Fibroblast of skin of right biceps (primary cell): ENCODE results near the gene TENM3.
"Not testable (repeated sequence)": the region's sequence is repeated elsewhere in the genome, so short reads cannot be mapped to it uniquely, and the experiment has no call there.

Experiments used
- DNase-seq: peaks from one replicate; pipeline ENCODE4 v3.0.0-alpha.2; 2013

The TENM3 gene

DNA sequence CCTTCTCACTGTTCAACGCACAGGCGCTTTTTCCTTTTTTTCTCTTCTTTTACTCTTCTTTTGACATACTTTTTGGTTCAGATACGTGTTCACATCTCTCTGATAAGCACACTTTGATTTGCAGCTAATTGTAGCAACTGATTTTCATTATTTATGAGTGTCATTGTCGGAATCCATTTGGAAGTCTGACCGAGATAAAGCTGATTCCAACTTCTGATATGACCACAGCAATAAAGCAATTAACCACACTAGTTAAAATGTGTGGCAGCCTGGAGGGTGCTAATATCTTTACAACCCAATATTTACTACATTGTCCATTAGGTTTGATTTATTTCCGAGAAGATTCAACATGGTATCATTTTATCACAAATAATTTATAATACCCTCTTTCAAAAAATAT is 101.8 kb downstream of the TENM3 start:
- DNase-seq: no peak

DNA sequence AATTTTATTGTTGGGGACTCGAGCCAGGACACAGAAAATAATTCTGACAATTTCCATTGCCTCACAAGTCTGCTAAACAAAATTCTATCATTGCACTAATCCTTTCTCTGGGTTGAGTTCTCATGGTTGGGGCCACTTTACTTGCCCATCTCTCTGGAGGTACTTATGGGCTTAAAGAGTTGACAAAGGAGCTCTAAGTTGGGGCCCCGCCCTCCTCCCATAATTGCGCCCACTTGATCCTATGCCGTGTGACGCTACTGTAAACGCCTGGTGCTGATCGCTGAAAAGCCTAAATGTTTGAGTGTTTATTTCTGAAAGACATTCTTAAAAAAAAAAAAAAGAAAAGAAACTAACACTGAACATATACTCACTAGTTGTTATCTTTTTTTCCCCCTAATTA is 103.0 kb downstream of the TENM3 start:
- DNase-seq: no peak

DNA sequence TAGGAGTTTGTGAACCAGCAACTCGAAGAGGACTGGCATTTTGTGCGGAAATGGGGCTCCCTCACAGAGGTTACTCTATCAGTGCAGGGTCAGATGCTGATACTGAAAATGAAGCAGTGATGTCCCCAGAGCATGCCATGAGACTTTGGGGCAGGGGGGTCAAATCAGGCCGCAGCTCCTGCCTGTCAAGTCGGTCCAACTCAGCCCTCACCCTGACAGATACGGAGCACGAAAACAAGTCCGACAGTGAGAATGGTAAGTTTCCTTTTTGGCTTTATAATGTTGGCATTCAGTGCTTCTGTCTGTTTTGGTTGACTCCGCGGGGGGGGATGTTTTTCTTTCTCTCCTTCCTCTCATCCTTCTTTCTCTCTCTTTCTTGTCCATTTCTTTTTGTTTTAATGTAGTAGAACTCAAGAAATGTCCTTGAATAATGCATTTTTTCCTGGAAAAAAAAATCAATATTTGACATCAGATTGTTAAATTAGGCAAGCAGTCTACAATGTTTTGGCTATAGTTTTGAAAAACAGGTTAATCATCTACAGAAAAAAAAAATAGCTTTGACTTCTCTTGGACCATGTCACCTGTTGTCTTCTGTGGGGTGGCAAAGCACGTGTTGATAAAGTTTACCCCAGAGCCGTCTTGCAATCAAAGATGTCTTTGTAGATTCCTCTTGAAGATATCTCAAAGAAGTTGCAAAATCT is 103.6 kb downstream of the TENM3 start:
- no peak for DNase-seq

DNA sequence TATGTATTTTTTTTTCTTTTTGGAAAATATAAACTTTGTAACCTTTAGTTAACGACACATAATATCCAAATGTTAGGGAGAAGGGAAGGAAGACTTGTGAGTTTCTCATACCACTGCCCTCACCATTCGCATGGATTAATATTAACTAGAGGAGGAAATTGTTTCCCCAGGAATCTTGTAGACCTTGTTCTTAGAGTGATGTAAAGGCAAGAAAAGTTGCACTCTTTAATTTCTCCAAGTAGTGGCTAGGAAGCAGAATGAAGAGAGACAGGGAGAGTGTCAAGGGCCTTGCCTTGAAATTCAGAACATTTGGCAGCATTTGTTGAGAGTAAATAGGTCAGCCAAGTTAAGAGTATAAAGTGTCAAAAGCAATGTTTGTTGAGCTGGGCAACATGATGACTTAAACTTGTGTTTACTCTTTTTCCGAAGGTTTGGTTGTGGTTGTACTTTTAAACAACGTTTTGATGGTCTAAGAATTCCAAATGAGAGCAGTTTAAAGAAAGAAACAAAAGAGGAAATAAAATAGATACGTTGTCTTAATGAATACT is 105.7 kb downstream of the TENM3 start:
- DNase-seq: no peak

DNA sequence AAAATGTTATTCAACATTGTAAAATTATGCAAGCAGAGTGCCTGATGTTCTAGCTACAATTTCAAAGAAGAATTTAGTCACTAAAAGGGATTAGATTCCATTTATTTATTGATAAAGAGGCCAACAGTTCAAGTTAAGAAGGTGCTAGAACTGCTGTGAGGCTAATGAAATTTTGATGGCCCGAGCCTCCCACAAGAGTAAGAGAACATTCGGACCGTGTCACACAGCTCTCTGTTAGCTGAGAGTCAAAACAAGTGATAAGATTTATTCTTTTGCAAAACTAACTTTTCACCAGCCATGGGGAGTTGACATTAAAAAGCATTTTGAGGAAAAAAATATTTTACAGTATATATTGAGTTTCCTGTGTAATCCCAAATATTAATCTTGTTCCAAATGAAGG is 106.8 kb downstream of the TENM3 start:
- no peak for DNase-seq

DNA sequence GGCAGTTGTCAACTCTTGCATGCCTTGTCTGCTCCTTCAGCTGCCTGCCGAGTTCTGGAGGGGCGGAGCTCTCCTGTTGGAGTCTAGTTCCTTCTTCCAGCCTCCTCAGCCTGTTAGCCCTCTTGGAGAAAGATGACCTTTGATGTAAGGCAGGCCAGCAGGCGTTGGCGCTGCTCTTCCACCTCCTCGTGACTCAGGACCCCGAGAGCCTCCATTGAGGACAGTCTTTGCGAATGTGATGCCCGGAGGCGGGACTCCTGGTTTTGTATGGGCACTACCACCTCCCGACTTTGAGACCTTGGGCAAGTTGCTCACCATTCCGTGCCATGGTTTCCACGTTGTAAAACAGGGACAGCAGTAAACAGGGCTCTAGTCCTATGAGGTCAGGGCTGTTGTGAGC is 108.3 kb downstream of the TENM3 start:
- no peak for DNase-seq

DNA sequence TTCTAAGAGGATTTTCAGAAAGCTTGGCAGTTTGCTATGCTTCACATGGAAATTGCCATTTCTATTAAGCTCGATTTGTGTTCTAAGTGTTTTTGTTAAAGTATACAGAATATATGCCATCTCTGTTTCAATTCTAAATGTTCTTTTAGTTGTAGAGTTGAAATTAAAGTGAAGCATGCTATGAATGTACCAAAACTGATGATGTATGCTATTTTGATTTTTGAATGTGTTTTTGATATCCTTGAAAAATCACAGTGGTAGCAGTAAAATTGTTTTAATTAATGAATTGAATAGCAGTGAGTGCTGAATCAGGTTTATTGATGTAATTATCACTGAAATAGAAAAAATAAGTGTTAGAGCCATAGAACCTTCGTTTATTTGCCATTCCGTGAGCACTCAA is 110.9 kb downstream of the TENM3 start:
- no peak for DNase-seq

DNA sequence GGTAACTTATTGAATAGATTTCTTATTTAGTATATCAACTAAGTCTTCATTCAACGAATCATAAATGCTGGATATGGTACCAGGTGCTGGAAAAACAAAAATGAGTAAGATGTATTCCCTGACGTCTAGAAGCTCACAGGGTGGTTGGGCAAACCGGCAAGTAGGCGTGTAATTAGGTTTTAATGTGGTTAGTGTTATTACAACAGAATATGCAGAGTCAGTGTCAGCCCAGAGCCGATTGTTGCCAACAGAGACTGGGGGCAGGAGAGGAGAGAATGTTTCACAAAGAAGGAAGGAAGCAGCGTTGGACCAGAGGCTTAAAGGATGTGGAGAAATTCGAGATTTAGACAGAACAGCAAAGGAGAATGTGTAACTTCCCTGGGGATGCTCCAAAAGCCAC is 111.7 kb downstream of the TENM3 start:
- DNase-seq: peak; percentile 32

DNA sequence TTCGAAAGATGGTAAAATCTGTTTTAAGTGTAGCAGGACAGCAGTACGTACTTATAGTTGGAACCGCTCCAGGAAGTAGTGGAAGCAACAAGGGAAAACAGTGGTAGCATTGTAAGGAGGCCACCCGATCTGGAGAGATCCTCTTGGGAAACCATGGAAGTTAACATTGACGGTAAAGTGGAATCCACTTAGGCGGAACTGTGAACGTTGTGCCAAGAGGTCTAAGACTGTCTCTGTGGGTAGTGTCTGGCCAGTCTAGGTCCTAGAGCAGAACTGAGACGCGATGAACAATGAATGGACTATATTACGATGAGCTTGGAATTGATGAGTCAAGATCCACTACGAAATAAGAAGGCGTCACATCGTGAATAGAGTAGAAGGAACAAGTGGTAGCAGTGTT is 124.0 kb downstream of the TENM3 start:
- DNase-seq: no peak

DNA sequence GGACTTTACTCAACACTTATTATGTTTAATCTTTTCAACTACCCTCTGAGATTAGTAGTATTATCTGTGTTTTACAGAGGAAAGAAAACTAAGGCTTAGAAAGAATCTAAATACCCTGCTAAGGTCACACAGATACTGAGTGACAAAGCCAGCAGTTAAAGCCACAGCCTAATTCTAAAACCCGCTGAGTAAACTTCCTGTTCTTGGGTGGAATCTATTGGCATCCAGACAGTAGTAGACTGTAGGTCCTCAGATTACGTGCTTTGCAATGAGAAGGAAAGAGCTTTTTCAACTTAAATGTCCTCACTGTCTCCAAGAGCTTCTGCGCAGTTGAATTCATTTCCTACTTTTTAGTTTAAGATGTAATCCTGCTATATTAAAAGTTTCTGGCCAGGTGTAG is 126.0 kb downstream of the TENM3 start:
- peak; percentile 51 for DNase-seq

DNA sequence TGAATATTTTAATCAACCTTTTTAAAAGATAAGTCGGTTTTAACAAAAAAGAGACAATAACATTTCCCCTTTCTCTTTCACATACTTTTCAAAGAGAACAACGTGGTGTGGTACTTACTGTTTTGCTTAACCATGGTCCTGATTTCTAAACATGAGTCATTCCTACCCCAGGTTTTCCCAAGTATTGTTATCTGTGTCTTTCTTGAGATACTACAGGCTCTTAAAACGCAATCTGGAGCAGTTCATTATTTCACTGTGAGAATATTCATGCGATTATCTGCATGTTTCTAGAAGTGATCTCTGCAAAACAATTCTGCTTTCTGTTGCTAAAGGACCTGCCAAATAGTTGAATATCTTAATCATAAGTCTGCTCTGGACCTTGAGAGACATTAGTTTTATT is 127.3 kb downstream of the TENM3 start:
- DNase-seq: no peak

DNA sequence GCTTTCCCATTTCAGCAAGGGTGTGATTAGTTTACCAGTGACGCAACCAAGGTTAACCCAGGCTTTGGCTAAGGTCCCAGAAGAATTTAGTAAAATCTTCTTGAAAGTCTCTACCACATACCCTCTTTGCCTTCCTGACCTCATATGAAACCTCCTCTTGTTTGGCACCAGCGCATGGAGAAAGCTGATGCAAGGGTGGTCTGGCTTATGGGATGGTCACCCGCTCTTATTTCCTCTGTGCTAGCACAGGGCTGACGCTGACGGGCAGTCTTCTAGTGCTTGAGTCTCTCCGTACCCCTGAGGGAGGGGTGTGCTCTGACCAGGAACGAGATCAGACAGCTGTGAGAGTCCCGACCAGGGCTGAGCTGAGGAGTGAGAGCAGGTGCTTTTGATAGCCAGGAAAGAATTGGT is 137.6 kb downstream of the TENM3 start:
- peak; percentile 18 for DNase-seq

DNA sequence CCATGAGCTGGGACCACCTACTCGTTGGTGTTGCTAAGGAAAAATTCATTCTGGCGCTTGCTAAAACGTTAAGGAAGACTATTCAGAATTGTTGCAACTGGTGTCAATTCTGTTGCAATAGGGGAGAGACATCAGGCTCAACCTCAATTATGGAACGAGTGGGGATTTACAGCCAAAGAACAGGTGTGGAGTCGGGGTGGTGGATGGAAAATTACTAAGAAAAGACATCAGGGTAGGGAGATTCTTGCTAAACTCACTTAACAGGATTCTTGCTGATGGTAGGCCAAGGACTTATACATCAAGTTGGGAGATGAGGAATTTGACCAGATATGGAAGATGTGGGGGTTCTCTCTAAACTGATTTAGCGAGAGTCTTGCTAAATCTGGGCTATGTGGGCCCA is 139.7 kb downstream of the TENM3 start:
- DNase-seq: no peak

DNA sequence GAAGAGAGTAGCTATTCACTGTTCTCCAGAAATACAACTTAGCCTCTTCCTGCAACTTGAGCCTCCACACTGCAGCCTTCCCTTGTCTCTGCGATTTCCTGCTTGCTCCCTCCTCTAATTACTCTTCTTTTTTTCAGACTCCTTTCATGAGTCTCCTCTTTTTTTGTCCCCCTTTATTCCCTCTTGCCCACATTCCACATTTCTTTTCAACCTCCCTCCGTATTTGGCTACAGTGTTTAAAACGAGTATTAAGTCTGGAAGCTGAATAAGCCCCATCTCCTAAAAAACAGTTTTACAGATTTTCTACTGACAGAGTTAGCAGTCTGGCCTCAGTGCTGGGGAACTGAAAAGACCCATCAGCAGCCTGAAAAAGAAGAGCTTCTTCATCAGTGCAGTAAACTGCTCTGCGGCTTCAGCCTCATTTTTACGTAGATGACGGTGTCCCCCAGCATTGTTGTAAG is 141.5 kb downstream of the TENM3 start:
- no peak for DNase-seq

DNA sequence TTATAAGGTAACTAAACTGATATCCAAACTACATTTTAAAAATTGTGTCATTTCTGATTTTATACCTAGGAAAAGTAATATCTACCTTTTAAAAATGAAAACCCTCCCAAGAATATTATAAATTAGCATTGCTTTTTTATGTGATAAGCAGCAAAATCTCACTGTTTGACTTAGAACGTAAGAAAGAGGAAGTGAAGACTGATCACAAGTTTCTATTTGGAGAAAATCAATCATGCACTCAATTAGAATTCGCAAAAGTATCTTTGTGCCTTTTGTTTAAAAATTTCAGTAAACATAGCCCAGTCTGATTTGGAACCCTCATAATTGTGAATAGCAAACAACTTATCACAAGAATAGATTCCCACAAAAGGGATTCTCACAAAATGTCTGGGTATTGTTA is 142.7 kb downstream of the TENM3 start:
- DNase-seq: no peak

DNA sequence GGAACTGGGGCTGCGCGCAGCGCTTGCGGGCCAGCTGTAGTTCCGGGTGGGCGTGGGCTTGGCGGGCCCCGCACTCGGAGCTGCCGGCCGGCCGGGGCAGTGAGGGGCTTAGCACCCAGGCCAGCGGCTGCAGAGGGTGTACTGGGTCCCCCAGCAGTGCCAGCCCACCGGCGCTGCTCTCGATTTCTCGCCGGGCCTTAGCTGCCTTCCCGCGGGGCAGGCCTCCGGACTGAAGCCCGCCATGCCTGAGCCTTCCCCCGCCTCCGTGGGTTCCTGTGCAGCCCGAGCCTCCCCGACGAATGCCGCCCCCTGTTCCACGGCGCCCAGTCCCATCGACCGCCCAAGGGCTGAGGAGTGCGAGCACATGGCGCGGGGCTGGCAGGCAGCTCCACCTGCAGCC is 143.4 kb downstream of the TENM3 start:
- not testable (repeated sequence) for DNase-seq

DNA sequence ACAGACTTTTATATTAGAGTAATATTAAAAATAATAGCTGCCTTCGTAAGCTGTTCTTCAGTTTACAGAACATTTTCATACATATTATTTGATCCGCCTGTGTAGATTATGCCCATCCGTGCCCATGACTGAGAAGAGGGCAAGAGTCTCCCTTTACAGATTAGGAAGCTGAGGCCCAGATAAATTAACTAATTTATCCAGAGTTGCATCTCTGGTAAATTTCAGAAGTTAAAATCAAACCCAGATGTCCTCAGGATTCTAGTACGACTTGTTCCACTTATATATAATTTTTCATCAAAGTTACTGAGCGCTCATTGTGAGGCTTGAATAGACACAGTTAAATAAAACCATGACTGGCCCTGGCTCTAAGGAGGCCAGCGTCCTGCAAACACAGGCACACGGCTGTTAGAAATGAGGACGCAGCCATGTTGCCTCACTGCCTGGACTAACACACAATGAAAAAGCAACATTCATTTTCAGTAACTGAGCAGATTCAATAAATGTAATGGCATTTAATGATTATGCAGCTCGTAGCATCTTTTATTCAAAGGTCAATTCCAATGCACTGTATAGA is 148.0 kb downstream of the TENM3 start:
- no peak for DNase-seq

DNA sequence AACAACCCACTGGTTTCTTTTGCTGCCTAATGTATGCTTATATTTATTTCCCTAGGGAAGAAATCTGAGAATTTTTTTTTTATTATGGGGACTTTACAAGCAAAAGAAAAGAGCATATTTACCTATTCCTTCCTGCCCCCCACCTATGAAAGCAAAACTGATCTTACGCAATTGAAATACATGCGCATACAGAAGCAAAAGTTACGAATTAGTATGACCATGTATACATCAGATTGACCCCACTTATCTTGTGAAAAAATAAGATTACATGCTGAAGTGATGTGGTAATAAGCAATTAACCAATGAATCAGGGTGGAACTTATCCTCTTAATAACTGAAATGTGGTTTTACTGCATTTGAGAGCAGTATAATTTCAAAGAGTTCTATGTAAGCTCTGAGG is 151.0 kb downstream of the TENM3 start:
- DNase-seq: no peak

DNA sequence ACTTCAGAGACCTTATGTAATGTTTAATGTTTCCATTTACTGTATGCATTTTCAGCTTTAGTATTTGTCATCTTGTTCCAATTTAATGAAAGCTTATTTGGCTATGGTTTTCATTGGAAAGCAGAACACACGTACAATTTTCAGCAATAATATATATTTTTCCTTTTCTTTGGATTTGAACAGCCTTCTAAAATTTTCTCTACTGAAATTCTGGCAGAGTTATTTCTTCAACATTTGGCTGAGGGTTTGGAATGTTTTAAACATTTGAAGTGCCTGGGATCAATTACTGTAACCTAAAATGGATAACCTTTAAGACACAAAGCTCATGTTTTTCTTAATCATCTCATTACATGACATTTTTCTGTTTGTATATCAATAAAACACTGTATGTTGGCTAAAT is 156.9 kb downstream of the TENM3 start:
- no peak for DNase-seq

DNA sequence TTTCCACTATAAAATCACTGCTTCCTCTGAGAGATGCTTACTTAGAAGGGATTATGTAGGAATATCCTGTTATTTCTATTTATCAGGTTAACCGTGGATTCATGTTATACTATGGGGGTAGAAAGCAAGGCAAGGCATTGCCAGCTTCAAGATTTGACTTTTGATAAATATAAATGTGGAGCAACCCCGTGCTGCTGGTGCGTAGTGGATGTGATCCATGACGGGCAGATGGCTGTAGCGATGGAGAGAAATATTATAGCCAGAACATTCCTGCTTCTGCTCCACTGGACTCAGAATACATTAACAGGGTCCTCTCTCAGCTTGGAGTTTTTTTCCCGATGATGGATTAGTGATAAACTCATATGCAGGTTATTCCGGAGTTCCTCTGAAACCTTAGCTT is 157.6 kb downstream of the TENM3 start:
- no peak for DNase-seq

DNA sequence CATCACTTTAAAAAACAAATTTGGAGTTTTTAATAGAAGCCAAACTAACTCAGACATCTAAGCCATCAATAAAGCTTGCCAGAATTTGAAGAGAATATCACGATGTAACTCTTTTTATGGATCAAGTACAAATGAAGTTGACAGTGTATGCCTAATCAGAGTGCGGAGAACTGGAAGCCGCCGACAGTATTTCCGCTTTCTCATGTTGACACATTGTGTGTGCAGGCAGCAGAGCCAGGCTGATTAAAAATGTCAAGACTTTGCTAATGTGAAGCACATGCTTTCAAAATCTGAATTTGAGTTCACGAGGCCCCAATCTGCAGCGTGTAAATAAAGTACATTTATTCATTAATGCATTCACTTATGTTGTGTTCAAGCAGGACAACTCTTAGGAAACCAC is 161.2 kb downstream of the TENM3 start:
- peak; percentile 64 for DNase-seq

DNA sequence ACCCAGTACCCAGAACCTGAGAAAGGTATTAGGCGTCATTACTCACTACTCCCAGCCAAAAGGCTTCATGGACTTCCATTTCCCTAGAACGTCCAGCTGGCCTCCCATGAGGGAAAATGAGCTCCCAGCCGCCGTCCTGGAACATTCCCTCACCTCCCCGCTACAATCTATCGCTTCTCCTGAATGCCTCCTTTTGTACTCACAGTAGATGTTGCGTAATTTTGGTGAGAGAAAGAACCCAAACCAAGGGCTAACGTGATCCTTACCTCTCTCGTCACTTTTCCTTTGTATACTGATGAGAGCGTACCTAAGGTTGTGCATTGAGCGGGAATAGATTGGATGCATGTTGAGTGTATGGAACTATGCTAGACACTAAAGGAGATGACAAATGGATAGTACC is 161.9 kb downstream of the TENM3 start:
- DNase-seq: no peak

DNA sequence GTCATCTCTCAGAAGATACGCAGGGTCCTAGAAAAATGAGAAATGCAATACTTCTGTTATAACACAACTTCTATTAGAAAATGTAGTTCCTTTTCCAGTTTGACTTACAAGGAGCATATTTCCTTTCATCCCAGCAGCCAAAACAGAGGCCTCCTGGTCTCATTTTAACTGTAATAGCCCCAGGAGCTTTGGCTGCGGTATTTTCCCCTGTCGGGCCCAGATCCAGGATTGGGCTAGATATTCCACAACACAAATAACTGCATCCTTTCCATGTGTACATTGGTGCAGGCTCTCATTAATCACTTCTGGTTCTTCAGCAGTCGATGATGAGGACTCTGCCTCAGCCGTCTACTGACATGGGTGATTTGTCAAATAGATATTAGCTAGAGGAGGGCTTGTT is 166.1 kb downstream of the TENM3 start:
- DNase-seq: peak; percentile 36

DNA sequence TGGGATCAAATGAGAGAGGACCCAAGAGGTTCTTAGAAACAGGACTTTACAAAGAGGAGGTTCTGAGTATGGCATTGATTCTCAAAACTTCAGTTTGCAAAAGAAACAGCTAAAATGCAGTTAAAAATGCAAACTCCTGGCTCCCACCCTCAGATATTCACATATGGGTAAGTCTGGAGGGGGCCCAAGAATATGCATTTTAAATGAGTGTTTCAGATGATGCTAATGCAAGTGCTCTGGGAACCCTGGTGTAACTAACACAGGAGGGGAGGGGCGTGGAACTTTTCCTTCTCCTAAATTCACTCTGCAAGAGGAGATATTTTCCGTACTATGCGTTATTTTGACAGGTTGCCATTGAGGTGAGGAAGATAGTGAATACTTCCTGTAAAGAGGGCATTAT is 168.2 kb downstream of the TENM3 start:
- no peak for DNase-seq

DNA sequence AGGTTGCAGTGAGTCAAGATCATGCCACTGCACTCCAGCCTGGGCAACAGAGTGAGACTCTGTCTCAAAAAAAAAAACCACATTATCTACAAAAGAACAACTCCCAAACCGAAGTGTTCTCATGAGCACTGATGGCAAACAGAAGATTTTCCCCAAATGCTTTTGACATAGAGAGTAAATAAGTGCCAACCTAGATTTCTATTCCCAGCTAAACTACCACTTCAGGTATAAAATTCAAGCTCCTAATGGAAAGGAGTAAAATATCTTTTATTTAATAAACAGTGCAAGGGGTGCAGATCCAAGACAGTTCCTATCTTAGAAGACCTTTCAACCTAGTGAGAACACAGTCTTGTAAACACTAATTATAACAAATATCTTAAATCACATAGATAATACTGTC is 170.3 kb downstream of the TENM3 start:
- DNase-seq: no peak
